ENCODE results near the gene FILIP1. TPM values are rescaled to one million over a fixed set of nuclear protein-coding genes. Genes with fewer than 3 reads are reported as not detected.

The FILIP1 gene
- polyA plus RNA-seq, 3 donors = 2.3 to 3.5 (median 3.1) TPM

DNA sequence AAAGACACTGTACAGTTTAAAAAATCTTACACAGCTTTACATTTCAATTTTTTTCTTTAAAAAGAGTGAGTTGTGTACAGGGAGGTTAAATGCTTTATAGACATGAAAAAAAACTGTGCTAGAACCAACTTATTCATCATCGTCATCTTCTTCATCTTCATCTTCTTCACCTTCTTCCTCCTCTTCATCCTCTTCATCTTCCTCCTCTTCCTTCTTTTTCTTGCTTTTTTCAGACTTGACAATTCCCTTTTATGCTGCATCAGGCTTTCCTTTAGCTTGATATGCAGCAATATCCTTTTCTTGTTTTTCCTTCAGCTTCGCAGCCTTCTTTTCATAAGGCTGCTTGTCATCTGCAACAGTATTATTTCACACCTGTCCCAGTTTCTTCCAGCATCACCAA lies 174.7 kb downstream of the FILIP1 start:
- DNase-seq (ENCODE audit: extremely low read depth in 1 of 11, low read depth in 9 of 11, low spot score in 4 of 11) = no peak

- DNase-seq (ENCODE audit: extremely low read depth in 1 of 11, low read depth in 9 of 11, low spot score in 4 of 11) = peak in 1 of 11 donors; percentile 37
Measured at GRCh38 chr6:75317503-75318206, 175.9 kb downstream of the FILIP1 start.

GRCh38 chr6:75315978-75316377 lies 177.6 kb downstream of the FILIP1 start:
- no peak for DNase-seq (ENCODE audit: extremely low read depth in 1 of 11, low read depth in 9 of 11, low spot score in 4 of 11)

GRCh38 chr6:75308250-75308988 lies 185.2 kb downstream of the FILIP1 start:
- DNase-seq (ENCODE audit: extremely low read depth in 1 of 11, low read depth in 9 of 11, low spot score in 4 of 11) = no peak

DNA sequence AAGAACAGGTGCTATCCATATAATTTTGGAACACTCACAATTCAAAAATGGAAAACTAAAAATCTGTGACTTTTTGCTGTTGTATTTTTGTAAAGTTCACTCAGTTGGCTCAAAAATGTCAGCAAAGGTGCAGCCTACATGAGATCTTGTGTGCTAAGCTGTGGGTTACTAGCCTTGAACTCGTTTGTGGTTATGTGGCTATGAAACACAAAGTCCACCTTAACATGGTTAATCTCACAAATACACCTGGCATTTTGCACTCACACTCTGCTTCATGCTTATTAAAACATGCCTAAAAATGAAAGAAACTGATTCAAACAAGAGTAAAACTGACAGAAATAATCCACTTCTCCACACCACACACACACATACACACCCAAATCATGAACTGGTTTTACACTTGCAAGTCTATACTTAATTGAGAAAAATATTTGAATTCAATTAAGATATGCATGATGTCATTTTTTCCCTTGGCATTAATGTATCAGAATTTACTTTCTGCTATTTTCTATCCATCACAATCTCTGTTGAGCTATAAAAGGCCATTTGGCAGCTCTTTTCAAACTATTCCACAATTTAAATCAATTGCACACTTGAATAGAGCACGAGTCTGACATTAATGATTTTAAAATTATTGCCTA lies 186.1 kb downstream of the FILIP1 start:
- no peak for DNase-seq (ENCODE audit: extremely low read depth in 1 of 11, low read depth in 9 of 11, low spot score in 4 of 11)

- DNase-seq (ENCODE audit: extremely low read depth in 1 of 11, low read depth in 9 of 11, low spot score in 4 of 11) = no peak
Measured at GRCh38 chr6:75306064-75306463, 187.5 kb downstream of the FILIP1 start.

- no peak for DNase-seq (ENCODE audit: extremely low read depth in 1 of 11, low read depth in 9 of 11, low spot score in 4 of 11)
Measured at GRCh38 chr6:75305573-75305972, 188.0 kb downstream of the FILIP1 start.

- DNase-seq (ENCODE audit: extremely low read depth in 1 of 11, low read depth in 9 of 11, low spot score in 4 of 11) = no peak
Measured at GRCh38 chr6:75302280-75302679, 191.3 kb downstream of the FILIP1 start.

- no peak for DNase-seq (ENCODE audit: extremely low read depth in 1 of 11, low read depth in 9 of 11, low spot score in 4 of 11)
Measured at GRCh38 chr6:75301537-75301936, 192.1 kb downstream of the FILIP1 start.

GRCh38 chr6:75301088-75301487 lies 192.5 kb downstream of the FILIP1 start:
- no peak for DNase-seq (ENCODE audit: extremely low read depth in 1 of 11, low read depth in 9 of 11, low spot score in 4 of 11)

GRCh38 chr6:75300531-75300855 lies 193.1 kb downstream of the FILIP1 start:
- no peak for DNase-seq (ENCODE audit: extremely low read depth in 1 of 11, low read depth in 9 of 11, low spot score in 4 of 11)

- no peak for DNase-seq (ENCODE audit: extremely low read depth in 1 of 11, low read depth in 9 of 11, low spot score in 4 of 11)
Measured at GRCh38 chr6:75299801-75300530, 193.6 kb downstream of the FILIP1 start.

DNA sequence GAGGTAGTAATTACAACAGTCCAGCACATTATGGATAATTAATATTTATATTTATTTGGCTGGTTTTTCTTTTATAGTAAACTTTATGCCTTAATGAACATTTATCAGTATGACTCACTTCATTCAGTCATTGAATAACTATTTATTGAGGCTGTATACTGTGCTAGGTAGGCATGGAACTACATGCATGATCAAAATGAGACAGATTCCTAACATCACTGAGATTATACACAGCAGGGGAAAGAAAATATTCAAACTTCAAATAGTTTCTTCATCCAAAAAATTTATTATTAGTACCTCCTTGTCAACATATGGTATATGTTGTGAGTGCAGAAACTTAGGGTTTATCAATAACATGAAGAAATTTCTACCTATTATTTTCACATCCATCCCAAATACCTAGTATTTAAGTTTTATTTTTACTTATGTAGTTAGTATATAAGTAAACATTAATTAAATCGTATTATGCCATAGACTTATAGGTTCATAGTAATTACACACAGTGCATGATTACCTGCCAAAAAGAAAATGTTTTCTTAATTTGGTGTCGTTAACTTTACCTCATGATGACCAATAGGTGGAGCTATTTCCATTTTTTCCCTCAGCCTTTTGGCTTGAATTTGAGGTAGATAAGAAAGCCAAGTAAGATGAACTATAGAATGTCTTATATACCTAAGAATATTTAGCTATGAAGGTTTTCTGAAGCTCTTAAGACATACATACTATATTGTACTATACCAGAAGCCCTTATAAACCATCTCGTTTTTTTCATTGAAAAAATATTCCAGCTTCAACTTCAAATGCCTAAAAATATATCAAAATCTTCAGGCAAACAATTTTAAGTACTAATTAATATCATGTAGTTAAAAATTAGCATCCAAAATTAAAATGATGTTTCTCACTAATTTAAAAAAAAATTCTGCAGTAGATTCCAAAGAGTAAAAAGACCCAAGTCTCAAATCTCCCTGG lies 196.5 kb downstream of the FILIP1 start:
- DNase-seq (ENCODE audit: extremely low read depth in 1 of 11, low read depth in 9 of 11, low spot score in 4 of 11) = peak in 7 of 11 donors; percentile 45 to 64 (median 48)

DNA sequence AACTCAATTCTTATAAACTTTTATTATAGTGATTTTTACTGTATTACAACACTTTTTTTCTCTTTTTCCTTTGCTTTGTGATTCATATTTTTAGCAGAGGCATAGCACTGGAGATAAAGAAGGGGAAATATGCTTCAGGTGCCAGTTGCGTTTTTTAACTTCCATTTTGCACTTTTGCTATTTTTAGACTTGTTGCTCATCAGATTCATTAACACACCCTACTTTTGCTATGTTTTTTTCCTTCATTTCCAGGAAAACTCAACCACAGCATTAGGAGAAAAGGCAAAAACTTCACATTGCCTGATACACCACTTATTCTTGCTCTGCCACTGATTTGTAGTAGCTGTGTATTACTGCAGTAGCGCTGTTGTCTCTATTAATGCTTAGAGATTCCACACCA lies 201.0 kb downstream of the FILIP1 start:
- DNase-seq (ENCODE audit: extremely low read depth in 1 of 11, low read depth in 9 of 11, low spot score in 4 of 11) = no peak

DNA sequence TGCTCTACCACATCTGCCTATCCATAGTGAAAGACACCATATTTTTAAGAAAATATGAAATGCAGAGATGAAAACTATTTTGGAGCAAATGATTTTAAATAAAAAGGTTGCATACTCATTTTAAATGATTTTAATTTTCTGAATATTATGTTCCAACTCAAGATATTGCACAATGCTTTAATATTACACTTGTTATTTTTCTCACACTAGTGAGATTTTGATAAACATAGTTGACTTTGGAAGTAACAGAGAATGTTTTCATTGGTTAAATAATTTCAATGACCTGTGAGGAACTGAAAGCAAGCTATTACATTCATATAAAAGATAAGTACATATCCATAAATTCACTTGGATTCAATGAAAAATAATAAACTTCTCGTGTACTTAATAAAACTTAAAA lies 201.9 kb downstream of the FILIP1 start:
- DNase-seq (ENCODE audit: extremely low read depth in 1 of 11, low read depth in 9 of 11, low spot score in 4 of 11) = no peak

DNA sequence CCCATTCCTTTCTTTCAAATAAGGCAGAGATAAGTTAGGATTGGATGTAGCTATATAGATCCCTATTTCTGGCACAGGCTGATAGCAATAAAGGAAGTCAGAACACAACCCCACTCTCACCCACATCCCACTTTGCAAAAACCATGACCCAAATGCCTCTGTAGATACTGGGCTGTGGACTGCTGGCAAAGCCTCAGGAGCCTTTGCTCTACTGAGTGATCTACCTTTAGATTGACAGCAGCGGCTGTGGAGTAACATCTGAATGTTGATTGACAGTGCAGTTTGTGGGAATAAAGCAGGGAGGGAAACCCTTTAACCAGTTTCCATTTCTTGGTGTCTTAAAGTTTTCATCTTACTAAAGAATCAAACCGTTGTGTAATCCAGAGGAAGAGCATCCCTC lies 202.3 kb downstream of the FILIP1 start:
- DNase-seq (ENCODE audit: extremely low read depth in 1 of 11, low read depth in 9 of 11, low spot score in 4 of 11) = no peak

GRCh38 chr6:75290136-75290945 lies 203.3 kb downstream of the FILIP1 start:
- DNase-seq (ENCODE audit: extremely low read depth in 1 of 11, low read depth in 9 of 11, low spot score in 4 of 11) = no peak

- no peak for DNase-seq (ENCODE audit: extremely low read depth in 1 of 11, low read depth in 9 of 11, low spot score in 4 of 11)
Measured at GRCh38 chr6:75288023-75288422, 205.6 kb downstream of the FILIP1 start.

Measured in renal cortex interstitium (tissue), 11 donors.